Measurements from ENCODE around the gene NOL7.

The NOL7 gene

GRCh38 chr6:13600036-13600435 is 15.1 kb upstream of the NOL7 start:
- DNase-seq: no peak

GRCh38 chr6:13604135-13604534 is 11.0 kb upstream of the NOL7 start:
- DNase-seq: no peak

GRCh38 chr6:13604546-13605416 is 10.4 kb upstream of the NOL7 start:
- no peak for DNase-seq

GRCh38 chr6:13605634-13606033 is 9.5 kb upstream of the NOL7 start:
- DNase-seq: no peak

GRCh38 chr6:13611715-13612114 is 3.4 kb upstream of the NOL7 start:
- DNase-seq: no peak

- no peak for DNase-seq
Observed at GRCh38 chr6:13613029-13613594, 2.0 kb upstream of the NOL7 start.

- DNase-seq: no peak
Observed at GRCh38 chr6:13614126-13614925, 809 bp upstream of the NOL7 start.

- DNase-seq: no peak
Observed at GRCh38 chr6:13615792-13616120, 621 bp downstream of the NOL7 start.

GRCh38 chr6:13617066-13617465 is 1.9 kb downstream of the NOL7 start:
- no peak for DNase-seq

GRCh38 chr6:13624871-13625288 is 9.7 kb downstream of the NOL7 start:
- no peak for DNase-seq

- no peak for DNase-seq
Observed at GRCh38 chr6:13629459-13630116, 14.5 kb downstream of the NOL7 start.

GRCh38 chr6:13630499-13630898 is 15.4 kb downstream of the NOL7 start:
- DNase-seq: no peak

- no peak for DNase-seq
Observed at GRCh38 chr6:13633343-13633742, 18.2 kb downstream of the NOL7 start.

- no peak for DNase-seq
Observed at GRCh38 chr6:13635948-13636658, 21.0 kb downstream of the NOL7 start.

GRCh38 chr6:13638014-13638413 is 22.9 kb downstream of the NOL7 start:
- no peak for DNase-seq

- DNase-seq: no peak
Observed at GRCh38 chr6:13638626-13639025, 23.5 kb downstream of the NOL7 start.

- DNase-seq: no peak
Observed at GRCh38 chr6:13641315-13641714, 26.2 kb downstream of the NOL7 start.

GRCh38 chr6:13643125-13643524 is 28.0 kb downstream of the NOL7 start:
- no peak for DNase-seq

- DNase-seq: no peak
Observed at GRCh38 chr6:13648850-13649249, 33.7 kb downstream of the NOL7 start.

GRCh38 chr6:13649393-13649792 is 34.3 kb downstream of the NOL7 start:
- no peak for DNase-seq

GRCh38 chr6:13653296-13653695 is 38.2 kb downstream of the NOL7 start:
- no peak for DNase-seq

GRCh38 chr6:13654496-13654895 is 39.4 kb downstream of the NOL7 start:
- no peak for DNase-seq

GRCh38 chr6:13655700-13656099 is 40.6 kb downstream of the NOL7 start:
- DNase-seq: no peak
